Transverse colon (tissue), 3 donors: ENCODE results near the gene ANP32A.

Source experiments
- EP300 ChIP-seq: sonication (generic); formaldehyde crosslinking; IDR thresholded peaks from one replicate; pipeline ENCODE4 v1.6.1; 2017; ENCODE audit warnings: antibody characterized with exemption, low read depth
- POLR2AphosphoS5 ChIP-seq, 3 donors: sonication (generic); formaldehyde crosslinking; IDR thresholded peaks; one replicate each; pipeline ENCODE4 v1.6.1; 2016; ENCODE audit warnings: antibody characterized with exemption in 3 of 3

DNA sequence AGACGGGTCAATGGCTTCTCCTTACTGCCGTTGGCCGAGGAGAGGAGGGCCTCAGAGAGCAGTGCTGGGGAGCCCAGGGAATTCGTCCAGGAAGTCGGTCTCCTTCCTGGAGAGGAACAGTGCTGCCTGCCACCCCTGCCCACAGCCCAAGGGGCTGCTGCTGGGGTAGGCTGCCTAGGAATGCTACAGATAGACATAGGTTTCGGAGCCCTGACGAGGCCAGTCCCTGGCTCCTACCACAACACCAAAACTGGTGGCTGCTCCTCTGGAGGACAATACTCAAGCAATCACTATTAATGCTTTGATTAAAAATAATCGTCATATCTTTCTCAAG is 30.5 kb downstream of the ANP32A start:
- TF ChIP-seq EP300 (no peak), POLR2AphosphoS5 (IDR thresholded peaks at IDR 0.05) (no peak)
